MM.1S (cell line): ENCODE measurements around the gene RNF144B.

Experiments
- DNase-seq: peaks from one replicate; pipeline ENCODE4 v3.0.0-alpha.2; 2015
- H2AFZ ChIP-seq: fragments of 300-600 bp; sonication (generic); 2 replicates; pipeline ENCODE4 v1.6.0; 2016; ENCODE audit warnings: antibody characterized with exemption, low read length
- H3F3A ChIP-seq: fragments of 300-600 bp; sonication (generic); 2 replicates; pipeline ENCODE4 v1.6.1; 2016; ENCODE audit warnings: mild to moderate bottlenecking, antibody characterized with exemption, low read length, moderate library complexity, mixed read lengths; ENCODE audit not compliant: insufficient read depth
- H3K27ac ChIP-seq: fragments of 300-600 bp; sonication (generic); 2 replicates; pipeline ENCODE4 v1.5.1; 2016; ENCODE audit warnings: mild to moderate bottlenecking, low read length
- H3K27me3 ChIP-seq: fragments of 300-600 bp; sonication (generic); replicated peaks from 2 replicates; pipeline ENCODE4 v1.6.0; 2016; ENCODE audit warnings: low read length; ENCODE audit not compliant: insufficient read depth
- H3K36me3 ChIP-seq: fragments of 300-600 bp; sonication (generic); replicated peaks from 2 replicates; pipeline ENCODE4 v1.6.1; 2016; ENCODE audit warnings: mild to moderate bottlenecking, low read length, mixed read lengths; ENCODE audit not compliant: insufficient read depth
- H3K4me1 ChIP-seq: fragments of 300-600 bp; sonication (generic); 2 replicates; pipeline ENCODE4 v1.6.1; 2016; ENCODE audit warnings: low read length, mixed read lengths
- H3K4me2 ChIP-seq: fragments of 300-600 bp; sonication (generic); 2 replicates; pipeline ENCODE4 v1.6.0; 2016; ENCODE audit warnings: low read depth, low read length
- H3K4me3 ChIP-seq: fragments of 300-600 bp; sonication (generic); 2 replicates; pipeline ENCODE4 v1.5.1; 2016; ENCODE audit warnings: low read length, mixed read lengths
- H3K79me2 ChIP-seq: fragments of 300-600 bp; sonication (generic); 2 replicates; pipeline ENCODE4 v1.6.1; 2016; ENCODE audit warnings: mixed run types, low read length, mixed read lengths
- H3K9ac ChIP-seq: fragments of 300-600 bp; sonication (generic); 2 replicates; pipeline ENCODE4 v1.6.1; 2016; ENCODE audit warnings: low read length, mixed read lengths
- H3K9me2 ChIP-seq: fragments of 300-600 bp; sonication (generic); replicated peaks from 2 replicates; pipeline ENCODE4 v1.6.1; 2016; ENCODE audit warnings: mild to moderate bottlenecking, low read length, mixed read lengths; ENCODE audit not compliant: insufficient read depth
- H3K9me3 ChIP-seq: fragments of 300-600 bp; sonication (generic); replicated peaks from 2 replicates; pipeline ENCODE4 v1.6.1; 2016; ENCODE audit warnings: mild to moderate bottlenecking, low read length, mixed read lengths; ENCODE audit not compliant: insufficient read depth
- H4K20me1 ChIP-seq: fragments of 300-600 bp; sonication (generic); 2 replicates; pipeline ENCODE4 v1.6.1; 2016; ENCODE audit warnings: mild to moderate bottlenecking, low read length, moderate library complexity, mixed read lengths; ENCODE audit not compliant: insufficient read depth
- EZH2 ChIP-seq: fragments of 300-600 bp; sonication (generic); optimal IDR thresholded peaks from 2 replicates; pipeline ENCODE3; 2017; ENCODE audit warnings: low read depth, mild to moderate bottlenecking, antibody characterized with exemption, low read length, mixed read lengths
- EZH2phosphoT487 ChIP-seq: fragments of 300-600 bp; sonication (generic); IDR thresholded peaks from 2 replicates; pipeline ENCODE4 v1.6.1; 2018; ENCODE audit warnings: antibody characterized with exemption, low read length
- TF ChIP-seq, protein P1 (sequence below): fragments of 300-600 bp; sonication (generic); IDR thresholded peaks from 2 replicates; pipeline ENCODE4 v1.5.1; 2016; ENCODE audit warnings: antibody characterized with exemption, low read length, mixed read lengths

Gene RNF144B

DNA sequence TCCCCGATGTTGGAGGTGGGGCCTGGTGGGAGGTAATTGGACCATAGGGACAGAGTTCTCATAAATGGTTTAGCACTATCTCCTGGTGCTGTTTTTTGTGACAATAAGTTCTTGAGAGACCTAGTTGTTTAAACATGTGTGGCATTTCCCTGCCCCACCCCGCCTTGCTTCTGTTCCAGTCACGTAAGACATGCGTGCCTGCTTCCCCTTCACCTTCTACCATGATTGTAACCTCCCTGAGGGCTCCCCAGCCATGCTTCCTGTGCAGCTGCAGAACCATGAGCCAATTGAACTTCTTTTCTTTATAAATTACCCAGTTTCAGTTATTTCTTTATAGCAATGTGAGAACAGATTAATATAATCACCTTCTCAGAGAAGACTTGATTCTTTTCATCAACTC is 2.5 kb upstream of the RNF144B start:
- H3K4me2 ChIP-seq, result no peak overlapping the region
- H3K4me3 ChIP-seq, result no peak overlapping the region
- peaks cover 8% of the 10 kb centered on the region for H3K27me3 ChIP-seq
- TF ChIP-seq EZH2, result no peak
- H3K27ac ChIP-seq, result no peak overlapping the region
- H3K4me1 ChIP-seq, result peaks cover 21% of the 10 kb centered on the region
- no peak overlapping the region for H2AFZ ChIP-seq
- no peaks in the 10 kb centered on the region for H4K20me1 ChIP-seq
- H3K9ac ChIP-seq, result no peak overlapping the region
- H3K9me3 ChIP-seq, result no peaks in the 10 kb centered on the region
- peaks cover 22% of the 10 kb centered on the region for H3F3A ChIP-seq
- no peak for DNase-seq
- no peaks in the 10 kb centered on the region for H3K9me2 ChIP-seq
- H3K79me2 ChIP-seq, result no peaks in the 10 kb centered on the region
- H3K36me3 ChIP-seq, result no peaks in the 10 kb centered on the region

DNA sequence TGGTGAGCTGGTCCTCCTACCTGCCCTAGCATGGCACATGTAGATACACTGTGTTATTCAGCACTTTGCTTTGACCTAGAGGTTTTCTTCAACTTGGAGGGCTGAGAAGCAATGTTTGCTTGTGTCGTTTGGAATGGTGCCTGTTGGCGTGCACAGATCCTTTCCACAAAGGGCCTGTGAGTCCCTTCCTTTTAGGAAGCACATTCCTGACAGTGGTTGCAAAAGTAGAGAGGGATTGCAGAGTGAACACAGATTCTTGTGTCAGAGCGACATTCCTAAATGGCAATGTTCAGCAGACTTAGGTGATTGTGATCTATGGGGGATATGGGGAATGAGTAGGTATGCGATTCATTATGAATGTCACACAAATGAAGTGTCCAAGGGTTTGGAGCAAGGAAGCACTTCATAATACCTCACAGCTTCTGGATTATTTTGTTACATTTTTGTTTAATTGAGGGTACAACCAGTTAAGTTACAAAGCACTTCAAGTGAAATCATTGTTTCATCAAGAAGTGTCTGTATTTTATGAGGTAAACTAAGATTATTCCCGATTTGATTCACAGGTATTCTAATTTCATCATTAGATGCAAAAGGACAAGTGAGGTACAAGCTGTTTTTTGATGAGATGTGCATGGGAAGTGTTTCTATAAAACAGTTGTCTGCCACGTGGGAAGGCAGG is 713 bp upstream of the RNF144B start:
- H3K4me1 ChIP-seq, result peaks cover 37% of the 10 kb centered on the region
- no peak for DNase-seq
- H3K36me3 ChIP-seq, result no peaks in the 10 kb centered on the region
- H4K20me1 ChIP-seq, result no peaks in the 10 kb centered on the region
- no peaks in the 10 kb centered on the region for H3K9me3 ChIP-seq
- H3K9me2 ChIP-seq, result no peaks in the 10 kb centered on the region
- H3K27me3 ChIP-seq, result peaks cover 21% of the 10 kb centered on the region
- H3K79me2 ChIP-seq, result no peaks in the 10 kb centered on the region
- peak overlapping the region; percentile 92 for H3K4me2 ChIP-seq
- TF ChIP-seq EZH2, result no peak
- TF ChIP-seq, protein P1, sequence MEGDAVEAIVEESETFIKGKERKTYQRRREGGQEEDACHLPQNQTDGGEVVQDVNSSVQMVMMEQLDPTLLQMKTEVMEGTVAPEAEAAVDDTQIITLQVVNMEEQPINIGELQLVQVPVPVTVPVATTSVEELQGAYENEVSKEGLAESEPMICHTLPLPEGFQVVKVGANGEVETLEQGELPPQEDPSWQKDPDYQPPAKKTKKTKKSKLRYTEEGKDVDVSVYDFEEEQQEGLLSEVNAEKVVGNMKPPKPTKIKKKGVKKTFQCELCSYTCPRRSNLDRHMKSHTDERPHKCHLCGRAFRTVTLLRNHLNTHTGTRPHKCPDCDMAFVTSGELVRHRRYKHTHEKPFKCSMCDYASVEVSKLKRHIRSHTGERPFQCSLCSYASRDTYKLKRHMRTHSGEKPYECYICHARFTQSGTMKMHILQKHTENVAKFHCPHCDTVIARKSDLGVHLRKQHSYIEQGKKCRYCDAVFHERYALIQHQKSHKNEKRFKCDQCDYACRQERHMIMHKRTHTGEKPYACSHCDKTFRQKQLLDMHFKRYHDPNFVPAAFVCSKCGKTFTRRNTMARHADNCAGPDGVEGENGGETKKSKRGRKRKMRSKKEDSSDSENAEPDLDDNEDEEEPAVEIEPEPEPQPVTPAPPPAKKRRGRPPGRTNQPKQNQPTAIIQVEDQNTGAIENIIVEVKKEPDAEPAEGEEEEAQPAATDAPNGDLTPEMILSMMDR, result no peak
- no peak for TF ChIP-seq EZH2phosphoT487
- peak overlapping the region; percentile 79 for H2AFZ ChIP-seq
- peaks cover 24% of the 10 kb centered on the region for H3F3A ChIP-seq
- H3K9ac ChIP-seq, result no peak overlapping the region; the same call in 1 of the 2 replicates
- H3K4me3 ChIP-seq, result peak overlapping the region; percentile 62
- peak overlapping the region; percentile 57; the same call in 1 of the 2 replicates for H3K27ac ChIP-seq

DNA sequence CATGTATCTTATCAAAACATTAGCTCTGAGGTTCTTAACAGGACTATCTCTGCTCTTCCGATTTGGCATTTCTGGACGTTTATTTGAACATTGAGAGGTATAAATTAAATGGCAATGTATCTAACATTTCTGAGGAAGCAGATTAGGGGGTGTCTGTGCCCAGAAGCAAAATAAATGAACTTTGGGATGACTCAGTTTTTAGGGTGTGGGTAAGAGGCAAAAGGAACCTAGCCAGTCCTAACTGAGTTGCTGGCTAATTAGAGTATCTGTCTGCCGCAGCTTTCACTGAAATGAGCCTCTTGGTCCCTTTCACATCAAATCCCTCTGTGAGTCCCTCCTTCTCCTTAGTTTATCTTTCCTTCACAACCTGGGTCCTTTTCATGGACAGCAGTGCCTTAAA is 1.1 kb downstream of the RNF144B start:
- Histone ChIP-seq H3K4me1 (peaks cover 37% of the 10 kb centered on the region), H3K9me2 (no peaks in the 10 kb centered on the region), H3K36me3 (no peaks in the 10 kb centered on the region), H3K27ac (peak overlapping the region; percentile 57; the same call in 1 of the 2 replicates), H3K79me2 (no peaks in the 10 kb centered on the region), H3K27me3 (peaks cover 21% of the 10 kb centered on the region), H3K9ac (peak overlapping the region; percentile 16; the same call in 1 of the 2 replicates), H3K4me3 (peak overlapping the region; percentile 62), H3F3A (peaks cover 24% of the 10 kb centered on the region), H3K4me2 (peak overlapping the region; percentile 92), H2AFZ (no peak overlapping the region), H4K20me1 (no peaks in the 10 kb centered on the region), H3K9me3 (no peaks in the 10 kb centered on the region)
- DNase-seq, result peak; percentile 9
- TF ChIP-seq, protein P1, result no peak
- TF ChIP-seq EZH2phosphoT487, result no peak
- no peak for TF ChIP-seq EZH2

DNA sequence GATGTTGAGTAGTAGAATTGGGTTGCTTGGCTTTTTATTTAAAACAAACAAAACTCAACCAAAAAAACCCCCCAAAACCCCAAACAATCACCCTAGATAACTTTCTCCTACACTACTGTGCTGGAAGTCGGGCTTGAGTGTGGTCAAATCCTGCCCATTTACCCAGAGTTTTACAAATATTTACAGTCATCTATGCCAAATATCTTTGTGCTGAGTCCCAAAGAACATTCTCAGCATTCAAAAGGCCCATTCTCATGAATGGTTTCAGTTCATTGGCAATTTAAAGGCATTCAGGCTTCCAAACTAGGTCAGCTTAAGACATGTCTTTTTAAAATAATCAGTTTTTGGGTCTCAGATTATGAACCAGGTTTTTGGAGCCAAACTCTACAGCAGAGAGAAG is 1.8 kb downstream of the RNF144B start:
- Histone ChIP-seq H4K20me1 (no peaks in the 10 kb centered on the region), H2AFZ (no peak overlapping the region), H3K9me2 (no peaks in the 10 kb centered on the region), H3F3A (peaks cover 24% of the 10 kb centered on the region), H3K4me2 (peak overlapping the region; percentile 92; the same call in 1 of the 2 replicates), H3K4me1 (peaks cover 37% of the 10 kb centered on the region), H3K4me3 (no peak overlapping the region), H3K27ac (no peak overlapping the region), H3K36me3 (no peaks in the 10 kb centered on the region), H3K27me3 (peaks cover 21% of the 10 kb centered on the region), H3K9ac (no peak overlapping the region), H3K9me3 (no peaks in the 10 kb centered on the region), H3K79me2 (no peaks in the 10 kb centered on the region)
- TF ChIP-seq EZH2, result no peak
- TF ChIP-seq, protein P1, result no peak
- no peak for TF ChIP-seq EZH2phosphoT487
- no peak for DNase-seq
